ENCODE data around the gene CFAP68. TPM values are rescaled to one million over a fixed set of nuclear protein-coding genes. Genes with fewer than 3 reads are reported as not detected.

The CFAP68 gene
- total and polyA plus RNA-seq, 2 donors from 2014 or later = 29.5 to 93.7 TPM

DNA sequence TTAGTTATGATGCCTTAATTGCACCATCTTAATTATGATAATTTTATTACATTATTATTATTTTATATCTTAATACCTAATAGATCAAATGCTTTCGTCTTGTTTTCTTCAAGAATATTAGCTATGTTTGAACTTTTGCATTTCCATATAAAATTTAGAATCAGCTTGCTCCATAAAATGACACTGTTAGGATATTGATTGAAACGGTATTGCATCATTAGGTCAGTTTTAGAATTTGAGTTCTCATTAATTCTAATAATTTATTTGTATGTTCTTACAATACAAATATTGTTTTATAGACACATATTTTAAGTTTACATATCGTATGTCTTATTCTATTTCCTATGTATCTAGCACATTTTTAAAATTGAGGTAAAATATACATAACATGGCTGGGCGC is 6.7 kb downstream of the CFAP68 start:
- Histone ChIP-seq H3K27ac (ENCODE audit: low read depth in 2 of 2, low read length in 2 of 2) (no peak overlapping the region), H3K9ac (ENCODE audit: low read length in 3 of 3) (no peak overlapping the region), H3K4me3 (ENCODE audit: low read length in 3 of 3) (no peak overlapping the region), H3K9me3 (ENCODE audit: control insufficient read depth in 2 of 3, insufficient read depth in 1 of 3, low read length in 3 of 3) (no peaks in the 10 kb centered on the region), H3K4me1 (ENCODE audit: control insufficient read depth in 2 of 3, insufficient read depth in 2 of 3, low read depth in 1 of 3, low read length in 3 of 3) (no peaks in the 10 kb centered on the region), H3K36me3 (ENCODE audit: control insufficient read depth in 2 of 3, insufficient read depth in 3 of 3, low read length in 3 of 3) (no peaks in the 10 kb centered on the region), H3K27me3 (ENCODE audit: control insufficient read depth, insufficient read depth, low read length) (no peaks in the 10 kb centered on the region)
- intact Hi-C loops (cut with DNase I) = no loop called here
- no peak for DNase-seq
- TF ChIP-seq, protein P1, sequence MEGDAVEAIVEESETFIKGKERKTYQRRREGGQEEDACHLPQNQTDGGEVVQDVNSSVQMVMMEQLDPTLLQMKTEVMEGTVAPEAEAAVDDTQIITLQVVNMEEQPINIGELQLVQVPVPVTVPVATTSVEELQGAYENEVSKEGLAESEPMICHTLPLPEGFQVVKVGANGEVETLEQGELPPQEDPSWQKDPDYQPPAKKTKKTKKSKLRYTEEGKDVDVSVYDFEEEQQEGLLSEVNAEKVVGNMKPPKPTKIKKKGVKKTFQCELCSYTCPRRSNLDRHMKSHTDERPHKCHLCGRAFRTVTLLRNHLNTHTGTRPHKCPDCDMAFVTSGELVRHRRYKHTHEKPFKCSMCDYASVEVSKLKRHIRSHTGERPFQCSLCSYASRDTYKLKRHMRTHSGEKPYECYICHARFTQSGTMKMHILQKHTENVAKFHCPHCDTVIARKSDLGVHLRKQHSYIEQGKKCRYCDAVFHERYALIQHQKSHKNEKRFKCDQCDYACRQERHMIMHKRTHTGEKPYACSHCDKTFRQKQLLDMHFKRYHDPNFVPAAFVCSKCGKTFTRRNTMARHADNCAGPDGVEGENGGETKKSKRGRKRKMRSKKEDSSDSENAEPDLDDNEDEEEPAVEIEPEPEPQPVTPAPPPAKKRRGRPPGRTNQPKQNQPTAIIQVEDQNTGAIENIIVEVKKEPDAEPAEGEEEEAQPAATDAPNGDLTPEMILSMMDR (IDR thresholded peaks at IDR 0.05; ENCODE audit: borderline replicate concordance, extremely low read depth, insufficient read depth) = no peak
- FAIRE-seq = no peak

DNA sequence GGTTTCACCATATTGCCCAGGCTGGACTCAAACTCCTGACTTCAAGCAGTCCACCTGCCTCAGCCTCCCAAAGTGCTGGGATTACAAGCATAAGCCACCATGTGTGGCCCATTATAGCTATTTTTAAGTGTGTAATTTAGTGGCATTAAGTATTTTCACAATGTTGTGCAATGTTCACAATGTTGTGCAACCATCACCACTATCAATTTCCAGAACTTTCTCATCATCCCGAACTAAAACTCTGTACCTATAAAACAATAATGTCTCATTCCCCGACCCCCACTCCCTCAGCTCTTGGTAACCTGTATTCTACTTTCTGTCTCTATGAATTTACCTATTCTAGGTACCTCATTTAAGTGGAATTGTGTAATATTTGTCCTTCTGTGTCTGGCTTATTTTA is 7.5 kb downstream of the CFAP68 start:
- Histone ChIP-seq H3K36me3 (ENCODE audit: control insufficient read depth in 2 of 3, insufficient read depth in 3 of 3, low read length in 3 of 3) (no peaks in the 10 kb centered on the region), H3K27me3 (ENCODE audit: control insufficient read depth, insufficient read depth, low read length) (no peaks in the 10 kb centered on the region), H3K4me1 (ENCODE audit: control insufficient read depth in 2 of 3, insufficient read depth in 2 of 3, low read depth in 1 of 3, low read length in 3 of 3) (no peaks in the 10 kb centered on the region), H3K4me3 (ENCODE audit: low read length in 3 of 3) (no peak overlapping the region), H3K27ac (ENCODE audit: low read depth in 2 of 2, low read length in 2 of 2) (no peak overlapping the region), H3K9me3 (ENCODE audit: control insufficient read depth in 2 of 3, insufficient read depth in 1 of 3, low read length in 3 of 3) (no peaks in the 10 kb centered on the region), H3K9ac (ENCODE audit: low read length in 3 of 3) (no peak overlapping the region)
- intact Hi-C loops (cut with DNase I) = no loop called here
- TF ChIP-seq, protein P1 (IDR thresholded peaks at IDR 0.05; ENCODE audit: borderline replicate concordance, extremely low read depth, insufficient read depth) = no peak
- DNase-seq = no peak
- no peak for FAIRE-seq

DNA sequence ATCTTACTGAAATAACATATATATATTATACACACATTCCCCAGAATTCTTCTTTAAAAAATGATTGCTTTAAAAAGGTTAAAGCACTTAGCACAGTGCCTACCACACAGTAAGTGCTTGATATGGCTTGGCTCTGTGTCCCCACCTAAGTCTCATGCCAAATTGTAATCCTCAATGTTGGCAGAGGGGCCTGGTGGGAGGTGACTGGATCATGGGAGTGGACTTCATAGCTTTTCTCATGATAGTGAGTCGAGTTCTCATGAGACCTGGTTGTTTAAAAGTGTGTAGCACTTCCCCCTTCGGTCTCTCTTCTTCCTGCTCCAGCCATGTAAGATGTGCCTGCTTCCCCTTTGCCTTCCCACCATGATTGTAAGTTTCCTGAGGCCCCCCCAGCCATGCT is 26.1 kb downstream of the CFAP68 start:
- intact Hi-C loops (cut with DNase I) = no loop called here
- Histone ChIP-seq H3K4me1 (ENCODE audit: control insufficient read depth in 2 of 3, insufficient read depth in 2 of 3, low read depth in 1 of 3, low read length in 3 of 3) (no peaks in the 10 kb centered on the region), H3K36me3 (ENCODE audit: control insufficient read depth in 2 of 3, insufficient read depth in 3 of 3, low read length in 3 of 3) (no peaks in the 10 kb centered on the region), H3K27me3 (ENCODE audit: control insufficient read depth, insufficient read depth, low read length) (no peaks in the 10 kb centered on the region), H3K9me3 (ENCODE audit: control insufficient read depth in 2 of 3, insufficient read depth in 1 of 3, low read length in 3 of 3) (no peaks in the 10 kb centered on the region), H3K4me3 (ENCODE audit: low read length in 3 of 3) (no peak overlapping the region), H3K9ac (ENCODE audit: low read length in 3 of 3) (no peak overlapping the region), H3K27ac (ENCODE audit: low read depth in 2 of 2, low read length in 2 of 2) (no peak overlapping the region)
- DNase-seq (no peak), FAIRE-seq (no peak)
- TF ChIP-seq, protein P1 (IDR thresholded peaks at IDR 0.05; ENCODE audit: borderline replicate concordance, extremely low read depth, insufficient read depth) = no peak

DNA sequence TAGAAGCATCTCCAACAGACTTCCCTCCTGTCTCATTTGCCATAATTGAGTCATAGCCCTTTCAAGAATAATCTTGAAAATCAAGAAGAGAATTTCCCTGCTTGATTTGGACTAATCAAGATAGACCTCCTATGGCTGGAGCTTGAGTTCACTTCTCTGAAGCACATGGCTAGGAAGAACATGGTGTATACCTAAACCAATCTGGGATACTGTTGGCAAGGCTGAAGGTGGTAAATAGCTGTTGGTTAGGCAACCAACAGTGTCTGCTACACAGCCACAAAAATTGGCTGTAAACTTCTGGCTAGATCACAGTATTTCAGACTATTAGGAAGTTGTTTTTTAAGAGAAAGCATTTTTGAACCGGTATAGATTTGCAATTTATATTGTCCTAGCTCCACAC is 27.3 kb downstream of the CFAP68 start:
- Histone ChIP-seq H3K36me3 (ENCODE audit: control insufficient read depth in 2 of 3, insufficient read depth in 3 of 3, low read length in 3 of 3) (no peaks in the 10 kb centered on the region), H3K27ac (ENCODE audit: low read depth in 2 of 2, low read length in 2 of 2) (no peak overlapping the region), H3K4me1 (ENCODE audit: control insufficient read depth in 2 of 3, insufficient read depth in 2 of 3, low read depth in 1 of 3, low read length in 3 of 3) (peaks cover 0 to 6% (median 4%) of the 10 kb centered on the region in 3 donors), H3K9me3 (ENCODE audit: control insufficient read depth in 2 of 3, insufficient read depth in 1 of 3, low read length in 3 of 3) (no peaks in the 10 kb centered on the region), H3K4me3 (ENCODE audit: low read length in 3 of 3) (no peak overlapping the region), H3K9ac (ENCODE audit: low read length in 3 of 3) (no peak overlapping the region), H3K27me3 (ENCODE audit: control insufficient read depth, insufficient read depth, low read length) (no peaks in the 10 kb centered on the region)
- intact Hi-C loops (cut with DNase I) = no loop called here
- TF ChIP-seq, protein P1 (IDR thresholded peaks at IDR 0.05; ENCODE audit: borderline replicate concordance, extremely low read depth, insufficient read depth) = no peak
- no peak for DNase-seq
- FAIRE-seq = no peak
